Activated naive CD4-positive, alpha-beta T cell treated with anti-CD3 and anti-CD28 coated beads, Interleukin-2, amount 50 U/mL, for 24 hours (primary cell): ENCODE data around the gene LARP4.
"Not testable (repeated sequence)": the region's sequence is repeated elsewhere in the genome, so short reads cannot be mapped to it uniquely, and the experiment has no call there.

Experiments used
- H3K27ac Mint-ChIP-seq: one replicate; pipeline ENCODE4 v1.8.0; 2021; ENCODE audit warnings: mild to moderate bottlenecking, mixed read lengths
- H3K27me3 Mint-ChIP-seq: one replicate; pipeline ENCODE4 v1.8.0; 2021; ENCODE audit warnings: mixed read lengths
- H3K36me3 Mint-ChIP-seq: one replicate; pipeline ENCODE4 v1.8.0; 2021; ENCODE audit warnings: mixed read lengths
- H3K4me1 Mint-ChIP-seq: one replicate; pipeline ENCODE4 v1.8.0; 2021; ENCODE audit warnings: mixed read lengths
- H3K4me3 Mint-ChIP-seq: one replicate; pipeline ENCODE4 v1.8.0; 2021; ENCODE audit warnings: mild to moderate bottlenecking, mixed read lengths
- H3K9me3 Mint-ChIP-seq: one replicate; pipeline ENCODE4 v1.8.0; 2021; ENCODE audit warnings: mixed read lengths

LARP4 gene

DNA sequence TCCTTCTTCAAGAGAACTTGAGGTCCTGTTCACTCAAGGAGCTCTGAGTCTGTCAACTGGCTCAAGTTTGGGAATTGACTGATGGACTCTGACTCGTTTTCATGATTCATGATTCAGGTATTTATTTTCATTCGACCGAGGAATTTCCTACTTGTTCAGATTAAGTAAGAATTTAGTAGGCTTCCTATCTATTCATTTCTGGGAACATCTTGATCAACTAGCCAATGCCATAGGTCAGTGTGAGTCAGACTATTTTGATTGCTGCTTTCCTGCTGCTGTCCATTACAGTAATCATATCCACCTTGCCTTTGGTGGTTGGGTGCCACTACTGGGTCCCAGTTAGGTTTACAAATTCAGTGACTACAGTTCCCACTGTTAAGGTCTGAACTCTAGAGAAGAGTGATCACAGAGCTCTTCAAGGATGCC is 10.4 kb upstream of the LARP4 start:
- H3K4me3 Mint-ChIP-seq = no peak overlapping the region
- no peak overlapping the region for H3K27ac Mint-ChIP-seq
- H3K9me3 Mint-ChIP-seq = no peaks in the 10 kb centered on the region
- H3K4me1 Mint-ChIP-seq = no peaks in the 10 kb centered on the region
- no peaks in the 10 kb centered on the region for H3K36me3 Mint-ChIP-seq
- no peaks in the 10 kb centered on the region for H3K27me3 Mint-ChIP-seq

- H3K4me3 Mint-ChIP-seq = no peak overlapping the region
These were observed 6.1 kb upstream of the LARP4 start for GRCh38 chr12:50394469-50395029.

GRCh38 chr12:50397117-50397650 is 3.5 kb upstream of the LARP4 start:
- Mint-ChIP-seq H3K9me3 (no peaks in the 10 kb centered on the region), H3K27me3 (peaks cover 4% of the 10 kb centered on the region), H3K4me1 (peaks cover 14% of the 10 kb centered on the region), H3K27ac (no peak overlapping the region), H3K4me3 (no peak overlapping the region), H3K36me3 (peaks cover 2% of the 10 kb centered on the region)

More at GRCh38 chr12:50394469-50395029, 6.1 kb upstream of the LARP4 start:
- Mint-ChIP-seq H3K27ac (no peak overlapping the region), H3K36me3 (no peaks in the 10 kb centered on the region), H3K9me3 (no peaks in the 10 kb centered on the region), H3K27me3 (peaks cover 4% of the 10 kb centered on the region), H3K4me1 (no peaks in the 10 kb centered on the region)

- Mint-ChIP-seq H3K4me1 (peaks cover 31% of the 10 kb centered on the region), H3K27me3 (peaks cover 4% of the 10 kb centered on the region), H3K4me3 (peak overlapping the region; percentile 49), H3K27ac (peak overlapping the region; percentile 36), H3K36me3 (peaks cover 8% of the 10 kb centered on the region), H3K9me3 (no peaks in the 10 kb centered on the region)
These were observed 1.8 kb upstream of the LARP4 start for GRCh38 chr12:50398931-50399330.

DNA sequence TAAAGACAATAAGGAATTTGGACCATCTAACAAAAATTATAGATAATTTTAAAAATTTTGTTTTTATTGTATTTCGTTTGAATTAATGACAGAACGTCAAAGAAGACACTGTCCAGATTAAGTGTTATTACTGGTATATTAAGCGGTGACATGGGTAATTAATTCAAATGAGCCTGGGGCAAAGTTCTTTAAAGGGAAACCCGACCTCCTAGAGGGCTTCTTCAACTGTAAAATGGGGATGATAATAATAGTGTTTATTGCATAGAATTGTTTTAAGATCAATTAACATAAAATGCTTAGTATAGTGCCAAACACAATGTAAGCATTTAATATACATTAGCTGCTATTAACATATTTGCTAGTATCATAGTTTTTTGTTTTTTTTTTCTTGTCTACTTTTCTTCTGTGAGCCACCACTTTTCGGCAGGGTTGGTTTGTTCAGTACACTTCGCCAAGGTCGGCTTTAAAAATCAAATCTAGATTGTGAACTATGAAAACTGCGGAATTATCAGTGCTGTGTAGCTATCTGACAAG is 514 bp upstream of the LARP4 start:
- peak overlapping the region; percentile 99 for H3K27ac Mint-ChIP-seq
- H3K4me3 Mint-ChIP-seq = peak overlapping the region; percentile 99
- peaks cover 8% of the 10 kb centered on the region for H3K36me3 Mint-ChIP-seq
- peaks cover 35% of the 10 kb centered on the region for H3K4me1 Mint-ChIP-seq
- no peaks in the 10 kb centered on the region for H3K9me3 Mint-ChIP-seq
- peaks cover 4% of the 10 kb centered on the region for H3K27me3 Mint-ChIP-seq

- Mint-ChIP-seq H3K27me3 (no peaks in the 10 kb centered on the region), H3K4me1 (peaks cover 35% of the 10 kb centered on the region), H3K9me3 (no peaks in the 10 kb centered on the region), H3K36me3 (peaks cover 8% of the 10 kb centered on the region), H3K4me3 (peak overlapping the region; percentile 99), H3K27ac (peak overlapping the region; percentile 99)
These were observed 906 bp downstream of the LARP4 start for GRCh38 chr12:50401500-50402081.

GRCh38 chr12:50402264-50403000 is 1.7 kb downstream of the LARP4 start:
- no peaks in the 10 kb centered on the region for H3K27me3 Mint-ChIP-seq
- H3K9me3 Mint-ChIP-seq = no peaks in the 10 kb centered on the region
- peak overlapping the region; percentile 20 for H3K27ac Mint-ChIP-seq
- H3K36me3 Mint-ChIP-seq = peaks cover 8% of the 10 kb centered on the region
- peaks cover 35% of the 10 kb centered on the region for H3K4me1 Mint-ChIP-seq
- H3K4me3 Mint-ChIP-seq = peak overlapping the region; percentile 99

DNA sequence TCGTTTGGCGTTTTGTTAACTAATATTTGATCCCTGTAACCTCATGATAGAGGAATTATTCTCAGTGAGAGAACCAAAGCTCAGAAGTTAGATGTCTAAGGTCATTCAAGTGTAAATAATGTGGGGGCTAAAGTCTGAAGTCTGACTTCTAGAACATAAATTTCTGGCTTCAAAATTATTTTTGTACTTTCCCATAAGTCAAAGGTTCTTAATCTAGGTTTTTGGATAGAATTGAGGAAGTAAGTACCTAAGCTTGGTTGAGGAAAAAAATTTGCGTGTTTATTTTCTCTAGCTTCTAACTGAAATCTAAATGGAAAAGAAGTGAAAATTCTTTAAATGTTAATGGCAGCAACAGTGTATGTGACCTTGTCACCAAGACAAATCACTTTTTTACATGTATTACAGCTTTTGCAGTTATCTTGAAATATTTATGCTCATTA is 2.3 kb downstream of the LARP4 start:
- no peaks in the 10 kb centered on the region for H3K9me3 Mint-ChIP-seq
- peaks cover 9% of the 10 kb centered on the region for H3K36me3 Mint-ChIP-seq
- H3K27ac Mint-ChIP-seq = peak overlapping the region; percentile 20
- peak overlapping the region; percentile 99 for H3K4me3 Mint-ChIP-seq
- no peaks in the 10 kb centered on the region for H3K27me3 Mint-ChIP-seq
- H3K4me1 Mint-ChIP-seq = peaks cover 39% of the 10 kb centered on the region

DNA sequence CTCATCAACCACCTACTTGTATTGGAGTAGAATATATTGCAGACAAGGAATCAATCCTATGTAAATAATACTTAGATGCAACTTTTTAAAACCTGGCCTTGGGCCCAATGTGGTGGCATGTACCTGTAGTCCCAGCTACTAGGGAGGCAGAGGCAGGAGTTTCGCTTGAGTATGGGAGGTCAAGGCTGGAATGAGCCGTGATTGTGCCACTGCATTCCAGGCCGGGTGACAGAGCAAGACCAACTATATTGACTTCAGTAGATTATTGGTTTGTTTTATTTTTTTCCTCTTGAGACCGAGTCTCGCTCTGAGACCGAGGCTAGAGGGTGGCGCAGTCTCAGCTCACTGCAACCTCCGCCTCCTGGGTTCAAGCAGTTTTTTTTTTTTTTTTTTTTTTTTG is 3.6 kb downstream of the LARP4 start:
- Mint-ChIP-seq H3K9me3 (no peaks in the 10 kb centered on the region), H3K27me3 (no peaks in the 10 kb centered on the region), H3K27ac (no peak overlapping the region), H3K36me3 (peaks cover 12% of the 10 kb centered on the region), H3K4me3 (peak overlapping the region; percentile 30), H3K4me1 (peaks cover 44% of the 10 kb centered on the region)

DNA sequence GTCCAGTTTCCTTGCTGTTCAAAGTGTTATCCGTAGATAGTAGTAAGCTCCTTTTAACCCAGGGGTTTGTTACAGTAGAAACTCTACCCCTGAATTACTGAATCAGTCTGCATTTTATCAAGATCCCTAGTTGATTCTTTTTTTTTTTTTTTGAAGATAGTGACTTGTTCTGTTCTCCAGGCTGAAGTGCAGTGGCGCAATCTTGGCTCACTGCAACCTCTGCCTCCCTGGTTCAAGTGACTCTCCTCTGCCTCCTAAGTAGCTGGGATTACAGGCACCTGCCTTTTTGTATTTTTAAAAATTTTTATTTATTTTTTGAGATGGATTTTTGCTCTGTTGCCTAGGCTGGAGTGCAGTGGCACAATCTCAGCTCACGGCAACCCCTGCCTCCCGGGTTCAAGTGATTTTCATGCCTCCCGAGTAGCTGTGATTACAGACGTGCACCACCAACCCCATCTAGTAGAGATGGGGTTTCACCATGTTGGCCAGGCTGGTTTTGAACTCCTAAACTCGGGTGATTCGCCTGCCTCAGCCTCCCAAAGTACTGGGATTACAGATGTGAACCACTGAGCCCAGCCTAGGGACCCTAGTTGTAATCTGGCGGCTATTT is 10.5 kb downstream of the LARP4 start:
- Mint-ChIP-seq H3K36me3 (peaks cover 4% of the 10 kb centered on the region), H3K4me3 (no peak overlapping the region), H3K27me3 (no peaks in the 10 kb centered on the region), H3K4me1 (peaks cover 36% of the 10 kb centered on the region), H3K9me3 (no peaks in the 10 kb centered on the region), H3K27ac (no peak overlapping the region)

DNA sequence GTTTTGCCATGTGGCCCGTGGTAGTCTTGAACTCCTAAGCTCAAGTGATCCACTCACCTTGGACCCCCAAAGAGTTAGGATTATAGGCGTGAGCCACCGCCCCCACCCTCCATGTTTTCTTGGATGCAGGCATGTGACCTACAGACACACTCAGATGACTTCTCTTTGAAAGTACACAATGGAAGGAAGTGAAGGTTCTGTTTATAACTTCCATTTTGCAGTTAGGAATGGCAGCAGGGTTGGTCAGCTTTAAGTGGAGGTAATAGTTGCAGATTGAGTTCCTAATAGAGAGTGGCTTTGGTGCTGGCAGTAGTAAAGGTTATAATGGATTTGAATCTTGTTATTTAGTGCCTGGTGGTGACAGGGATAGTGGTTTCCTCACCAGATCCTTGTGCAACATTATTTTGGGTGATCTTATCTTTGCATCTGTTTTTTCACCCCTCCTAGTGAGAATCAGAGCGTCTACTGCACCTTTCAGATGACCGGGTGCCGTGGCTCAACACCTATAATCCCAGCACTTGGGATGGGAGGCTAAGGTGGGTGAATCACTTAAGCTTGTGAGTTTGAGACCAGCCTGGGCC is 15.3 kb downstream of the LARP4 start:
- H3K4me1 Mint-ChIP-seq = peaks cover 62% of the 10 kb centered on the region
- H3K27ac Mint-ChIP-seq = no peak overlapping the region
- H3K36me3 Mint-ChIP-seq = peaks cover 7% of the 10 kb centered on the region
- H3K27me3 Mint-ChIP-seq = no peaks in the 10 kb centered on the region
- no peak overlapping the region for H3K4me3 Mint-ChIP-seq
- no peaks in the 10 kb centered on the region for H3K9me3 Mint-ChIP-seq

- no peaks in the 10 kb centered on the region for H3K27me3 Mint-ChIP-seq
- H3K4me3 Mint-ChIP-seq = no peak overlapping the region
- H3K27ac Mint-ChIP-seq = no peak overlapping the region
- H3K36me3 Mint-ChIP-seq = peaks cover 7% of the 10 kb centered on the region
- H3K4me1 Mint-ChIP-seq = peaks cover 46% of the 10 kb centered on the region
- H3K9me3 Mint-ChIP-seq = no peaks in the 10 kb centered on the region
These were observed 18.6 kb downstream of the LARP4 start for GRCh38 chr12:50419112-50419909.

GRCh38 chr12:50422855-50423254 is 22.2 kb downstream of the LARP4 start:
- H3K27me3 Mint-ChIP-seq, H3K36me3 Mint-ChIP-seq, H3K27ac Mint-ChIP-seq, H3K4me3 Mint-ChIP-seq, H3K9me3 Mint-ChIP-seq: not testable (repeated sequence)
- peaks cover 42% of the 10 kb centered on the region for H3K4me1 Mint-ChIP-seq

- not testable (repeated sequence) for H3K27me3 Mint-ChIP-seq, H3K36me3 Mint-ChIP-seq, H3K4me3 Mint-ChIP-seq, H3K27ac Mint-ChIP-seq, H3K9me3 Mint-ChIP-seq
- peaks cover 37% of the 10 kb centered on the region for H3K4me1 Mint-ChIP-seq
These were observed 22.7 kb downstream of the LARP4 start for GRCh38 chr12:50423342-50423741.
